AG09309 (cell line): ENCODE results near the gene DOK1.
"Not testable (repeated sequence)": the region's sequence is repeated elsewhere in the genome, so short reads cannot be mapped to it uniquely, and the experiment has no call there.

ENCODE experiments used
- DNase-seq: peaks from one replicate; pipeline ENCODE4 v3.0.0-alpha.2; 2010; ENCODE audit warnings: low read depth
- H3K4me3 ChIP-seq: 2 replicates; pipeline ENCODE4 v1.5.1; 2011; ENCODE audit warnings: mild to moderate bottlenecking, low read depth, low read length, moderate library complexity; ENCODE audit not compliant: control insufficient read depth
- CTCF ChIP-seq: IDR thresholded peaks from 2 replicates; pipeline ENCODE4 v1.5.1; 2011; ENCODE audit warnings: mild to moderate bottlenecking, low read depth, low read length, inconsistent platforms; ENCODE audit not compliant: insufficient read depth, control insufficient read depth; ENCODE audit errors: missing control alignments

The DOK1 gene

GRCh38 chr2:74555610-74556103 lies 1.1 kb downstream of the DOK1 start:
- no peak for TF ChIP-seq CTCF
- DNase-seq: no peak
- H3K4me3 ChIP-seq: peak overlapping the region; percentile 94

- DNase-seq: no peak
- TF ChIP-seq CTCF: no peak
- no peak overlapping the region for H3K4me3 ChIP-seq
Measured at GRCh38 chr2:74556159-74556558, 1.6 kb downstream of the DOK1 start.

- no peak for DNase-seq
- H3K4me3 ChIP-seq: no peak overlapping the region
- no peak for TF ChIP-seq CTCF
Measured at GRCh38 chr2:74556831-74557370, 2.4 kb downstream of the DOK1 start.

- no peak for DNase-seq
- no peak overlapping the region for H3K4me3 ChIP-seq
- no peak for TF ChIP-seq CTCF
Measured at GRCh38 chr2:74558284-74559230, 4.0 kb downstream of the DOK1 start.

- DNase-seq: no peak
Measured at GRCh38 chr2:74559912-74560311, 5.4 kb downstream of the DOK1 start.

GRCh38 chr2:74560591-74560990 lies 6.1 kb downstream of the DOK1 start:
- H3K4me3 ChIP-seq: no peak overlapping the region
- no peak for DNase-seq
- no peak for TF ChIP-seq CTCF

More at GRCh38 chr2:74559912-74560311, 5.4 kb downstream of the DOK1 start:
- H3K4me3 ChIP-seq: no peak overlapping the region
- no peak for TF ChIP-seq CTCF

- DNase-seq, H3K4me3 ChIP-seq: not testable (repeated sequence)
Measured at GRCh38 chr2:74561022-74561421, 6.5 kb downstream of the DOK1 start.
